Measurements from ENCODE around the gene APOL4. TPM values are rescaled to one million over a fixed set of nuclear protein-coding genes. Genes with fewer than 3 reads are reported as not detected.

The APOL4 gene
- polyA plus RNA-seq, 1 donor (not counting 4 experiments of a cell fraction or from before 2014, with no cell fraction given): 0.08 TPM

- dilution Hi-C loops (cut with MboI; ENCODE audit: extremely low pct_ligation_motif_present, low sequenced_read_pairs): no loop called here
- TF ChIP-seq EZH2 (IDR thresholded peaks at IDR 0.05; ENCODE audit: low read length) (no peak), CTCF (optimal IDR thresholded peaks at IDR 0.05 in 1 of 3, IDR thresholded peaks at IDR 0.05 in 1 of 3, conservative IDR thresholded peaks at IDR 0.05 in 1 of 3; ENCODE audit: extremely low read depth in 1 of 3, insufficient read depth in 2 of 3, low read length in 3 of 3) (no peak)
- Histone ChIP-seq H3K9ac (ENCODE audit: control insufficient read depth, extremely low read depth, insufficient read depth, low read length) (no peak overlapping the region), H4K20me1 (ENCODE audit: control insufficient read depth, extremely low read depth, insufficient read depth, low read length) (no peaks in the 10 kb centered on the region), H3K36me3 (ENCODE audit: control insufficient read depth in 2 of 2, extremely low read depth in 1 of 2, insufficient read depth in 2 of 2, low read length in 2 of 2) (no peaks in the 10 kb centered on the region), H3K4me2 (ENCODE audit: control insufficient read depth, extremely low read depth, insufficient read depth, low read depth, low read length) (no peak overlapping the region), H3K9me1 (ENCODE audit: control insufficient read depth, extremely low read depth, insufficient read depth, low read length) (no peaks in the 10 kb centered on the region), H3K4me1 (ENCODE audit: control insufficient read depth, extremely low read depth, insufficient read depth, low read length) (no peaks in the 10 kb centered on the region), H3K27me3 (ENCODE audit: control insufficient read depth, extremely low read depth, insufficient read depth, low read length) (peaks cover 7% of the 10 kb centered on the region), H3K27ac (ENCODE audit: control insufficient read depth, insufficient read depth, low read length) (no peak overlapping the region), H2AFZ (ENCODE audit: control insufficient read depth, low read length) (no peak overlapping the region), H3K79me2 (ENCODE audit: control insufficient read depth, insufficient read depth, low read length) (no peaks in the 10 kb centered on the region), H3K4me3 (ENCODE audit: control insufficient read depth in 2 of 3, extremely low read depth in 1 of 3, insufficient read depth in 2 of 3, low read depth in 1 of 3, low read length in 3 of 3) (no peak overlapping the region), H3K9me3 (ENCODE audit: control insufficient read depth, low read depth, low read length) (no peaks in the 10 kb centered on the region)
- DNase-seq (ENCODE audit: low read depth, low spot score) (no peak), FAIRE-seq (no peak)
Measured at GRCh38 chr22:36218648-36219193, 17.1 kb upstream of the APOL4 start.

- FAIRE-seq (no peak), DNase-seq (ENCODE audit: low read depth, low spot score) (no peak)
- no peak overlapping the region for H2AFZ ChIP-seq (ENCODE audit: control insufficient read depth, low read length)
- no peak overlapping the region for H3K9ac ChIP-seq (ENCODE audit: control insufficient read depth, extremely low read depth, insufficient read depth, low read length)
- no peak overlapping the region for H3K4me2 ChIP-seq (ENCODE audit: control insufficient read depth, extremely low read depth, insufficient read depth, low read depth, low read length)
- dilution Hi-C loops (cut with MboI; ENCODE audit: extremely low pct_ligation_motif_present, low sequenced_read_pairs): no loop called here
- H3K9me3 ChIP-seq (ENCODE audit: control insufficient read depth, low read depth, low read length): no peaks in the 10 kb centered on the region
- TF ChIP-seq EZH2 (IDR thresholded peaks at IDR 0.05; ENCODE audit: low read length): no peak
- no peak for TF ChIP-seq CTCF (optimal IDR thresholded peaks at IDR 0.05 in 1 of 3, IDR thresholded peaks at IDR 0.05 in 1 of 3, conservative IDR thresholded peaks at IDR 0.05 in 1 of 3; ENCODE audit: extremely low read depth in 1 of 3, insufficient read depth in 2 of 3, low read length in 3 of 3)
- H3K9me1 ChIP-seq (ENCODE audit: control insufficient read depth, extremely low read depth, insufficient read depth, low read length): no peaks in the 10 kb centered on the region
- no peaks in the 10 kb centered on the region for H4K20me1 ChIP-seq (ENCODE audit: control insufficient read depth, extremely low read depth, insufficient read depth, low read length)
- no peak overlapping the region for H3K4me3 ChIP-seq (ENCODE audit: control insufficient read depth in 2 of 3, extremely low read depth in 1 of 3, insufficient read depth in 2 of 3, low read depth in 1 of 3, low read length in 3 of 3)
- H3K27me3 ChIP-seq (ENCODE audit: control insufficient read depth, extremely low read depth, insufficient read depth, low read length): peaks cover 12% of the 10 kb centered on the region
- no peaks in the 10 kb centered on the region for H3K36me3 ChIP-seq (ENCODE audit: control insufficient read depth in 2 of 2, extremely low read depth in 1 of 2, insufficient read depth in 2 of 2, low read length in 2 of 2)
- H3K27ac ChIP-seq (ENCODE audit: control insufficient read depth, insufficient read depth, low read length): no peak overlapping the region
- H3K4me1 ChIP-seq (ENCODE audit: control insufficient read depth, extremely low read depth, insufficient read depth, low read length): no peaks in the 10 kb centered on the region
- H3K79me2 ChIP-seq (ENCODE audit: control insufficient read depth, insufficient read depth, low read length): no peaks in the 10 kb centered on the region
Measured at GRCh38 chr22:36215981-36216380, 14.4 kb upstream of the APOL4 start.

Measured in keratinocyte (primary cell).